AG04450 (cell line): ENCODE results near the gene KIFC3. TPM values are rescaled to one million over a fixed set of nuclear protein-coding genes. Genes with fewer than 3 reads are reported as not detected.

Source experiments
- CTCF ChIA-PET: fragments of 300-600, 350-600 bp; formaldehyde crosslinking; extraction: SDS; loops from one replicate; lab custom pipeline; 2022; ENCODE audit warnings: antibody characterized with exemption, inconsistent platforms; lab: Charles Lee
- POLR2A ChIA-PET: fragments of 350-600 bp; formaldehyde crosslinking; extraction: SDS; loops from one replicate; lab custom pipeline; 2021; ENCODE audit warnings: antibody characterized with exemption, inconsistent platforms; lab: Yijun Ruan, JAX
- DNase-seq: peaks from one replicate; pipeline ENCODE4 v3.0.0-alpha.2; 2011; ENCODE audit warnings: low read depth, low spot score
- H3K27ac ChIP-seq: one replicate; pipeline ENCODE4 v1.5.1; 2012; ENCODE audit warnings: low read depth, low read length, control low read depth
- H3K27me3 ChIP-seq: one replicate; pipeline ENCODE4 v1.6.0; 2012; ENCODE audit warnings: low read length; ENCODE audit not compliant: control insufficient read depth, insufficient read depth
- H3K4me3 ChIP-seq: 2 replicates; pipeline ENCODE4 v1.5.1; 2011; ENCODE audit warnings: mild to moderate bottlenecking, low read depth, low read length, control low read depth
- H3K9me3 ChIP-seq: 2 replicates; pipeline ENCODE4 v1.5.1; 2012; ENCODE audit warnings: low read length; ENCODE audit not compliant: control insufficient read depth, insufficient read depth
- CTCF ChIP-seq: IDR thresholded peaks from 2 replicates; pipeline ENCODE4 v1.5.1; 2011; ENCODE audit warnings: low read depth, low read length, control low read depth, inconsistent platforms
- polyA plus RNA-seq: library from polyadenylated mRNA; depleted of rRNA; stranded (reverse); fragments of >200 nt; gene quantifications from 2 replicates; pipeline ENCODE4 v1.2.3, GENCODE V29; 2011

Gene KIFC3
- polyA plus RNA-seq, 1 experiment, result 24.4 TPM

GRCh38 chr16:57795431-57795878 lies 6.8 kb downstream of the KIFC3 start:
- Histone ChIP-seq H3K27me3 (no peaks in the 10 kb centered on the region), H3K27ac (no peak overlapping the region), H3K9me3 (no peaks in the 10 kb centered on the region), H3K4me3 (no peak overlapping the region)
- peak; percentile 44 for TF ChIP-seq CTCF
- POLR2A ChIA-PET, result no interaction called here
- CTCF ChIA-PET, result interaction anchor here (1.4 to 2.3 kb wide), 3 partner anchors 9 to 326 kb away, joined by 3 to 5 read pairs (median 4); no protein-coding TSS in a partner anchor
- no peak for DNase-seq

DNA sequence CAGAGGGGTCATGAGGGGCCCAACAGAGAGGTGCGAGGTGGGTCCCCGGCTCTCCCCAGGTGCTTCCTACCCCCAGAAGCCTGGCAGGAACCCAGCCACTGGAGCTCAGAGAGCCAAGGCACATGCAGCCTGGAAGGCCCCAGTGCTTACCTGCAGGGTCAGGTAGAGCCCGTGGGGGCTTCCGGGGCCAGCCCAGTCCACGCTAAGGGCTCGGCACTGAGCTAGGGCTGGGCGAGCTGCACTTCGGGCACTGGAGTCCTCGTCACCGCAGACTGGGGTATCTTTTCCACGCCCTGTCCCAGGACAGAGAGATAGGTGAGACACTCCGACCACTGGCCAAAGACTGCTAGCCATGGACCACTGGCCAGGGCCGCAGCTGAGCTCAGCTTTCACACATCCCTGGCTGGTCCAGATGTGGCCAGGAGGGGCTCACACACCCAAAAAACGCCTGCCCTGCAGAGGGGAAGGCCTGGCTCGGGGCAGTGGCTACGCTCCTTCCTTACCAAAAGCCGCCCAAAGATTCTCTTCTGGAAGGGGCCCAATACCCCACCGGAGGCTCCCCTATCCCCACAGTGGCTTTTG lies 7.4 kb downstream of the KIFC3 start:
- ChIA-PET CTCF (interaction anchor here (1.1 to 2.3 kb wide), 4 partner anchors 8 to 327 kb away, joined by 3 to 5 read pairs (median 4); no protein-coding TSS in a partner anchor), POLR2A (no interaction called here)
- no peak overlapping the region for H3K27ac ChIP-seq
- no peak for TF ChIP-seq CTCF
- H3K9me3 ChIP-seq, result no peaks in the 10 kb centered on the region
- H3K4me3 ChIP-seq, result no peak overlapping the region
- DNase-seq, result no peak
- no peaks in the 10 kb centered on the region for H3K27me3 ChIP-seq

DNA sequence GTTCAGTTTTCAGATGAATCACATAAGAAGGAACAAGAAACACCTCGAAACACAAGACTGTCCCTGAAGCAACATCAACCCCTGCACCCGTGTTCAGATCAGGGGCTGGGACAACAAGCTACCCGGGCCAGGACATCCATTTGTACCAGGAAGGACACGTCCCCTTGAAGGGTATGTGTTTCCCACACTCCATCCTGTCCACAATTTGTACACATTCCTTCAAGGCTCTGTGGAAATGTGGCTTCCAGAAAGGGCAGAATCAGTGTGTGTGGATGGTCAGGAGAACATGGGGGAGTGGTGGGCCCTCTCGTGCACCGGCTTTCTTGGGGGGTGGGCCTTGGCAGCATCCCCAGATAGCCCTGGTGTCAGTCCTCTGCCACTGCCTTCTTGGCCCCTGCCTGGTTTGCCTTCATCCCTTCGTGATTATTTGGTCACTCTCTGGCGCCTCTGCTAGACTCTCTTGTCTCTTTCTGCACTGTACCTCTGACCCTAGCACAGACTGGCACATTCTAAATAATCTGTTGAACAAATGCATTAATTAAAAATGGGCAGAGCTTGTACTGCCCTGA lies 10.3 kb downstream of the KIFC3 start:
- no peak for DNase-seq
- H3K27ac ChIP-seq, result no peak overlapping the region

GRCh38 chr16:57791195-57791892 lies 10.9 kb downstream of the KIFC3 start:
- CTCF ChIA-PET, result interaction anchor here (2.7 kb wide), 1 partner anchor 72 kb away, joined by 11 read pairs; no protein-coding TSS in a partner anchor
- DNase-seq, result no peak
- POLR2A ChIA-PET, result no interaction called here

More for the DNA sequence above, 10.3 kb downstream of the KIFC3 start:
- H3K4me3 ChIP-seq, result no peak overlapping the region
- CTCF ChIA-PET, result interaction anchor here (1.0 to 2.7 kb wide), 4 partner anchors 9 to 108 kb away, joined by 3 to 11 read pairs (median 4); no protein-coding TSS in a partner anchor
- POLR2A ChIA-PET, result no interaction called here
- H3K9me3 ChIP-seq, result no peaks in the 10 kb centered on the region
- H3K27me3 ChIP-seq, result no peaks in the 10 kb centered on the region
- TF ChIP-seq CTCF, result no peak

More at GRCh38 chr16:57791195-57791892, 10.9 kb downstream of the KIFC3 start:
- Histone ChIP-seq H3K27me3 (no peaks in the 10 kb centered on the region), H3K9me3 (no peaks in the 10 kb centered on the region), H3K27ac (no peak overlapping the region), H3K4me3 (no peak overlapping the region)
- TF ChIP-seq CTCF, result no peak
